ENCODE data around the gene A3GALT2.

- TF ChIP-seq CTCF (conservative IDR thresholded peaks at IDR 0.05 in 1 of 2, IDR thresholded peaks at IDR 0.05 in 1 of 2; ENCODE audit: extremely low read depth in 1 of 2, insufficient read depth in 1 of 2, low read depth in 1 of 2, low read length in 2 of 2): no peak
- no peak for TF ChIP-seq EZH2 (IDR thresholded peaks at IDR 0.05; ENCODE audit: borderline replicate concordance, low read length)
Observed at GRCh38 chr1:33349081-33349759, 28.3 kb upstream of the A3GALT2 start.
